K562 (cell line): ENCODE results near the gene RNF114. TPM values are rescaled to one million over a fixed set of nuclear protein-coding genes. Genes with fewer than 3 reads are reported as not detected.

Source experiments
- ATAC-seq: fragments of 200-7000 bp; cut with Tn5 transposase; 3 replicates; pipeline ENCODE4 v1.9.1; 2020; ENCODE audit warnings: moderate library complexity
- BruUV-seq: library from RNA; stranded (reverse); fragments of 400-500 nt; replicated peaks from 2 replicates; lab custom pipeline; 2021; lab: Mats Ljungman, UMichigan
- CTCF ChIA-PET: fragments of 300-600 bp; formaldehyde crosslinking; extraction: SDS; loops from one replicate; lab custom pipeline; 2021; ENCODE audit warnings: low intra/inter-chr PET ratio; lab: Yijun Ruan, JAX
- POLR2A ChIA-PET: fragments of 300-600, 350-650 bp; sonication (Branson Sonifier 250); formaldehyde crosslinking; extraction: SDS; loops from one replicate; lab custom pipeline; 2021; ENCODE audit warnings: antibody characterized with exemption, inconsistent platforms; lab: Yijun Ruan, JAX
- DNase-seq, 4 experiments: peaks; one replicate each; pipeline versions ENCODE4 v3.0.0 to v3.0.0-alpha.2; 2011 to 2018; ENCODE audit warnings: low spot score in 3 of 4, mixed read lengths in 3 of 4; ENCODE audit errors: extremely low read depth in 1 of 4
- FAIRE-seq: peaks from 2 replicates; lab custom pipeline; 2011; peaks lifted over from hg19 to GRCh38; lab: Jason Lieb, UNC
- H2AFZ ChIP-seq: 2 replicates; pipeline ENCODE4 v1.6.0; 2011; ENCODE audit warnings: low read depth, low read length, control low read depth, inconsistent platforms
- H3K27ac ChIP-seq: fragments of 200-600 bp; 3 replicates; pipeline ENCODE4 v1.8.0; 2011; ENCODE audit warnings: low read depth, mild to moderate bottlenecking, control low read depth, inconsistent platforms, low read length, moderate library complexity, mixed read lengths; ENCODE audit errors: extremely low read depth
- H3K27me3 ChIP-seq, 2 experiments: fragments of 300-600 bp in 1 of 2; 2 replicates in 1 of 2; 3 replicates in 1 of 2; pipeline versions ENCODE4 v1.6.0 to v1.8.0; 2011; ENCODE audit warnings: inconsistent platforms in 2 of 2, low read length in 2 of 2, mild to moderate bottlenecking in 1 of 2, mixed read lengths in 1 of 2, moderate library complexity in 1 of 2; ENCODE audit not compliant: control insufficient read depth in 2 of 2, insufficient read depth in 2 of 2
- H3K36me3 ChIP-seq: fragments of 300-600 bp; 3 replicates; pipeline ENCODE4 v1.8.0; 2011; ENCODE audit warnings: mild to moderate bottlenecking, low read length, inconsistent platforms; ENCODE audit not compliant: control insufficient read depth, insufficient read depth
- H3K4me1 ChIP-seq, 2 experiments: fragments of 200-600 bp in 1 of 2; replicated peaks in 1 of 2; 2 replicates in 1 of 2; 3 replicates in 1 of 2; pipeline versions ENCODE4 v1.5.1 to v1.8.0; 2011; ENCODE audit warnings: inconsistent platforms in 2 of 2, low read length in 2 of 2, mild to moderate bottlenecking in 1 of 2, mixed read lengths in 1 of 2, moderate library complexity in 1 of 2; ENCODE audit not compliant: control insufficient read depth in 2 of 2, insufficient read depth in 2 of 2
- H3K4me2 ChIP-seq: 2 replicates; pipeline ENCODE4 v1.6.1; 2011; ENCODE audit warnings: low read length, control low read depth, inconsistent platforms, mixed read lengths; ENCODE audit not compliant: insufficient read depth
- H3K4me3 ChIP-seq: fragments of 200-600 bp; sonication (generic), shearing (Covaris generic); 2 replicates; pipeline ENCODE4 v1.5.1; 2016; ENCODE audit warnings: control low read depth, inconsistent platforms
- H3K79me2 ChIP-seq: fragments of 200-600 bp; 3 replicates; pipeline ENCODE4 v1.8.0; 2011; ENCODE audit warnings: low read length, inconsistent platforms; ENCODE audit not compliant: control insufficient read depth, insufficient read depth
- H3K9ac ChIP-seq, 2 experiments: 2 replicates each; pipeline versions ENCODE4 v1.6.0 to v1.6.1; 2011; ENCODE audit warnings: low read depth in 2 of 2, low read length in 2 of 2, control low read depth in 1 of 2, inconsistent platforms in 1 of 2, mild to moderate bottlenecking in 1 of 2, mixed read lengths in 1 of 2; ENCODE audit not compliant: insufficient read depth in 1 of 2
- H3K9me1 ChIP-seq: one replicate; pipeline ENCODE4 v1.6.0; 2011; ENCODE audit warnings: inconsistent platforms, mild to moderate bottlenecking, low read length, moderate library complexity; ENCODE audit not compliant: control insufficient read depth, insufficient read depth
- H3K9me3 ChIP-seq: replicated peaks from 2 replicates; pipeline ENCODE4 v1.5.1; 2011; ENCODE audit warnings: low read depth, low read length, inconsistent platforms; ENCODE audit not compliant: control insufficient read depth, insufficient read depth
- H4K20me1 ChIP-seq: replicated peaks from 2 replicates; pipeline ENCODE4 v1.6.1; 2011; ENCODE audit warnings: low read length, inconsistent platforms, mixed read lengths; ENCODE audit not compliant: control insufficient read depth, insufficient read depth
- DMBX1 ChIP-seq: fragments of 250-450 bp; sonication (Bioruptor Pico); IDR thresholded peaks from 2 replicates; pipeline ENCODE4 v1.8.0; 2022; ENCODE audit warnings: inconsistent platforms, mild to moderate bottlenecking, moderate library complexity, borderline replicate concordance
- DNMT1 ChIP-seq: fragments of 450-650 bp; IDR thresholded peaks from 2 replicates; pipeline ENCODE4 v1.6.1; 2016; ENCODE audit warnings: antibody characterized with exemption, mild to moderate bottlenecking
- NCOR1 ChIP-seq: fragments of 450-650 bp; IDR thresholded peaks from 2 replicates; pipeline ENCODE4 v1.6.1; 2016; ENCODE audit warnings: mild to moderate bottlenecking, moderate library complexity
- ZFX ChIP-seq: sonication (generic); formaldehyde crosslinking; IDR thresholded peaks from 2 replicates; pipeline ENCODE4 v1.8.0; 2022; ENCODE audit warnings: mild to moderate bottlenecking, missing genetic modification reagents, moderate library complexity
- ZNF23 ChIP-seq: fragments of 250-450 bp; sonication (Bioruptor Pico); IDR thresholded peaks from 2 replicates; pipeline ENCODE4 v1.4.0; 2020; ENCODE audit warnings: mild to moderate bottlenecking
- WGBS: fragments of 100-300 bp; shearing (Covaris generic); methylation state at CpG from one replicate; pipeline ENCODE4 v1.1.6; 2016; ENCODE audit warnings: low coverage, mixed read lengths; ENCODE audit not compliant: insufficient coverage; ENCODE audit errors: missing lambda C conversion rate; 5-methylcytosine and 5-hydroxymethylcytosine counted together
- in situ Hi-C: fragments of 300-500 bp; cut with MboI; formaldehyde crosslinking; loops from 4 replicates; pipeline ENCODE4 v1.15.0; 2018; ENCODE audit warnings: inconsistent platforms, mixed read lengths
- intact Hi-C: fragments of 100-400 bp; cut with micrococcal nuclease; formaldehyde crosslinking; loops from 2 replicates; pipeline ENCODE4 v1.14.2; 2022
- polyA plus RNA-seq, 8 experiments: library from polyadenylated mRNA; depleted of rRNA in 4 of 8; stranded (reverse) in 5 of 8; unstranded in 3 of 8; fragments of >200 nt; fragmentation: Nextera tagmentation in 2 of 8; fragmentation: Illumina TruSeq in 1 of 8; extraction: Ambion mirVana in 2 of 8; extraction: Trizol in 1 of 8; gene quantifications; 2 replicates each; pipeline versions ENCODE4 v1.2.1 to v1.2.3, GENCODE V29; 2011 to 2014; ENCODE audit warnings: inconsistent platforms in 1 of 8, missing spikeins in 1 of 8
- total RNA-seq, 7 experiments: library from RNA; depleted of rRNA in 6 of 7; stranded (reverse); fragments of >200 nt in 6 of 7; fragmentation: Illumina TruSeq in 2 of 7; extraction: Trizol in 2 of 7; gene quantifications; 2 replicates each; pipeline versions ENCODE4 v1.2.1 to v1.2.3, GENCODE V29; 2011 to 2021; ENCODE audit warnings: low replicate concordance in 1 of 7
- TF ChIP-seq, protein P1 (sequence below), 3 experiments: IDR thresholded peaks in 2 of 3; conservative IDR thresholded peaks in 1 of 3; 2 replicates each; pipeline ENCODE4 v1.5.1; 2011 to 2012; ENCODE audit warnings: low read length in 3 of 3, mild to moderate bottlenecking in 3 of 3, control low read depth in 2 of 3, improper control_type of control experiment in 1 of 3, inconsistent platforms in 1 of 3, low read depth in 1 of 3, mixed read lengths in 1 of 3, moderate library complexity in 1 of 3; ENCODE audit not compliant: insufficient read depth in 2 of 3

RNF114 gene
- total and polyA plus RNA-seq, 9 of the 15 experiments (the other 6 are each of a cell fraction or from before 2014, with no cell fraction given) = 38.6 to 111 (median 62.6) TPM

DNA sequence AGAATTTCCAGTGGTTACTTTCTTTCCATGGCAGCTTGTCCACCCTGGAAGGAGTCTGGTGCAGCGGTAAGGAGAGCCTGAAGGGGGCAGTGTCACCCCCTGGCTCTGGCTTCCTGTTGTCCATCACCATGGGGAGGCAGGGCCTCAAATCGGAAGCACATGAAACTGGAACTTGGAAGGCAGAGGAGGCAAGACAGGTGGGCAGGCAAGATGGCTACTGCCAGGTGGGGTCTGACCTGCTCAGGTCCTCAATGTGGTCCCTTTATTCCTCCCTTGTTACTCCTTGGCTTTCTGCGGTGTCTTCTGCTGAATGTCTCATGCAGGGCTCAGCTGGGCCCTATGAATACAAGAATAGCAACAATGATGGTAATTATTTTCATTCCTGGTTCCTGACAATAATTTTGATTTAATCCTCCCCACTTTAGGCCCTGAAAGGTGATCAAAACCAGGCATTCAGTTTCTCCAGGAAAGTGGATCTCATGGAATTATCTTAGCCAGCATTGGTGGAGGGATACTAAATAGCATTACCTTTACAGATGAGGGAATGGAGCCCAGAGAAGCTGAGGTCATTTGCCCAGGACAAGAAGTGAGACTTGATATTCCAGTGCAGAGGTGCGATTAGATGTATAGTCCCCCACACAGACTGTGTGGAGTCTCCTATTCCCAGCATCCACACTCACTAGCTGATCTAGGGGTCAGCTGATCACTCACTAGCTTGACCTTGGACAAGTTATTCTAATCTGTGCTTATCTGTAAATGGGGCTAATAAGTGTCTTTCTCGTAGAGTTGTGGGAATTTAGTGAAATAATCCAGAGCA lies 29.0 kb downstream of the RNF114 start (continued):
- TF ChIP-seq, protein P1, sequence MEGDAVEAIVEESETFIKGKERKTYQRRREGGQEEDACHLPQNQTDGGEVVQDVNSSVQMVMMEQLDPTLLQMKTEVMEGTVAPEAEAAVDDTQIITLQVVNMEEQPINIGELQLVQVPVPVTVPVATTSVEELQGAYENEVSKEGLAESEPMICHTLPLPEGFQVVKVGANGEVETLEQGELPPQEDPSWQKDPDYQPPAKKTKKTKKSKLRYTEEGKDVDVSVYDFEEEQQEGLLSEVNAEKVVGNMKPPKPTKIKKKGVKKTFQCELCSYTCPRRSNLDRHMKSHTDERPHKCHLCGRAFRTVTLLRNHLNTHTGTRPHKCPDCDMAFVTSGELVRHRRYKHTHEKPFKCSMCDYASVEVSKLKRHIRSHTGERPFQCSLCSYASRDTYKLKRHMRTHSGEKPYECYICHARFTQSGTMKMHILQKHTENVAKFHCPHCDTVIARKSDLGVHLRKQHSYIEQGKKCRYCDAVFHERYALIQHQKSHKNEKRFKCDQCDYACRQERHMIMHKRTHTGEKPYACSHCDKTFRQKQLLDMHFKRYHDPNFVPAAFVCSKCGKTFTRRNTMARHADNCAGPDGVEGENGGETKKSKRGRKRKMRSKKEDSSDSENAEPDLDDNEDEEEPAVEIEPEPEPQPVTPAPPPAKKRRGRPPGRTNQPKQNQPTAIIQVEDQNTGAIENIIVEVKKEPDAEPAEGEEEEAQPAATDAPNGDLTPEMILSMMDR (IDR thresholded peaks at IDR 0.05 in 2 of 3, conservative IDR thresholded peaks at IDR 0.05 in 1 of 3; ENCODE audit: insufficient read depth in 2 of 3, low read depth in 1 of 3, low read length in 3 of 3) = peak; percentile 90 to 96 (median 91)

DNA sequence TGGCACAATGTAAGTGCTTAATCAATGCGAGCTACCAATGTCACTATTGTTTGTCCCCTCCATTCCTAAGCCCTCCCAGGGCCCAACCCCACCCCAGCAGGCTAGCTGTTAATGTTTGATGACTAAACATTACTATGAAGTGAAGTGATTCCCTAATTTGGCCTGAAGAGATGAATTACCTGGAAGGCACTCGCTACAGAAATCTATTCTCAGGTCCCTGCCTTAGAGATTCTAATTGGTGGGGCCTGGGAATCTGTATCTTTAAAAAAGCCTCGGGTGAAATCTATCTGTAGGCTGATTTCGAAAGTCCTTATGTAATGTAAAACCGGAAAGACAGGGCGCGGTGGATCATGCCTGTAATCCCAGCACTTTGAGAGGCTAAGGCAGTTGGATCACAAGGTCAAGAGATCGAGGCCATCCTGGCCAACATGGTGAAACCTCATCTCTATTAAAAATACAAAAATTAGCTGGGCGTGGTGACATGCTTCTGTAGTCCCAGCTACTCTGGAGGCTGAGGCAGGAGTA lies 29.6 kb downstream of the RNF114 start:
- H3K27me3 ChIP-seq = no peaks in the 10 kb centered on the region
- no TSS peak for BruUV-seq
- FAIRE-seq (no peak), ATAC-seq (no peak), DNase-seq (no peak)
- no peak overlapping the region for H3K4me3 ChIP-seq
- H3K4me1 ChIP-seq = peaks cover 14 to 15% of the 10 kb centered on the region in 2 experiments; a peak in 4 of 5 replicates
- H3K9ac ChIP-seq = no peak overlapping the region
- H4K20me1 ChIP-seq = no peaks in the 10 kb centered on the region
- 79% methylated on average over 8 of the region's 9 CpGs for WGBS
- H3K9me1 ChIP-seq = no peaks in the 10 kb centered on the region
- TF ChIP-seq DNMT1 (no peak), NCOR1 (no peak), DMBX1 (CRISPR knock-in tag) (no peak), ZFX (no peak), ZNF23 (CRISPR knock-in tag) (no peak)
- no peaks in the 10 kb centered on the region for H3K9me3 ChIP-seq
- intact Hi-C loops = no loop called here
- no peak overlapping the region for H2AFZ ChIP-seq
- H3K4me2 ChIP-seq = no peak overlapping the region
- in situ Hi-C loops = no loop called here
- H3K79me2 ChIP-seq = no peaks in the 10 kb centered on the region
- no peak overlapping the region for H3K27ac ChIP-seq
- ChIA-PET POLR2A (interaction anchor here (0.9 to 1.8 kb wide), 11 partner anchors 11 to 28 kb away, joined by 3 to 9 read pairs (median 4); partner anchors contain the start of gene SNAI1), CTCF (interaction anchor here (0.6 kb wide), 1 partner anchor 209 kb away, joined by 3 read pairs; no protein-coding TSS in a partner anchor)
- H3K36me3 ChIP-seq = peaks cover 3% of the 10 kb centered on the region; the same call in 1 of the 3 replicates
